Right lobe of liver (tissue), 6 donors: ENCODE measurements around the gene LRRC9. TPM values are rescaled to one million over a fixed set of nuclear protein-coding genes. Genes with fewer than 3 reads are reported as not detected.
"Not testable (repeated sequence)": the region's sequence is repeated elsewhere in the genome, so short reads cannot be mapped to it uniquely, and the experiment has no call there.

ENCODE experiments used
- ATAC-seq, 4 donors: fragments of 200-7000 bp; cut with Tn5 transposase; one replicate each; pipeline ENCODE4 v1.9.1; 2020; ENCODE audit warnings: mild to moderate bottlenecking in 4 of 4, moderate library complexity in 4 of 4
- DNase-seq, 3 donors: peaks; one replicate each; pipeline ENCODE4 v3.0.0-alpha.2; 2020
- H3K27ac ChIP-seq, 3 donors: fragments of 200-600 bp; one replicate each; pipeline ENCODE4 v1.8.0; 2022
- H3K27me3 ChIP-seq, 2 donors: fragments of 200-600 bp; one replicate each; pipeline ENCODE4 v1.8.0; 2022
- H3K36me3 ChIP-seq, 4 donors: fragments of 200-600 bp; sonication (generic) in 1 of 4; one replicate each; pipeline versions ENCODE4 v1.5.1 to v1.8.0; 2017 to 2022; ENCODE audit warnings: control low read depth in 1 of 4
- H3K4me1 ChIP-seq, 4 donors: fragments of 200-600 bp; sonication (generic) in 1 of 4; one replicate each; pipeline versions ENCODE4 v1.5.1 to v1.8.0; 2017 to 2022; ENCODE audit warnings: control low read depth in 1 of 4
- H3K4me3 ChIP-seq, 3 donors: fragments of 200-600 bp; one replicate each; pipeline ENCODE4 v1.8.0; 2022
- H3K9me3 ChIP-seq, 4 donors: fragments of 200-600 bp; sonication (generic) in 1 of 4; one replicate each; pipeline versions ENCODE4 v1.5.1 to v1.8.0; 2017 to 2022; ENCODE audit warnings: control low read depth in 1 of 4
- POLR2A ChIP-seq: fragments of 450-650 bp; IDR thresholded peaks from one replicate; pipeline ENCODE4 v1.6.1; 2017; ENCODE audit warnings: antibody characterized with exemption, mild to moderate bottlenecking
- WGBS: methylation state at CpG from one replicate; pipeline ENCODE4 v1.1.6; 2018; ENCODE audit warnings: low coverage, low lambda C conversion rate; ENCODE audit not compliant: insufficient coverage; ENCODE audit errors: missing lambda C conversion rate; 5-methylcytosine and 5-hydroxymethylcytosine counted together
- intact Hi-C, 2 donors: fragments of 100-400 bp; cut with DNase I; formaldehyde crosslinking; loops; one replicate each; pipeline versions ENCODE4 v1.11.2 to v1.14.1; 2022
- total RNA-seq, 6 experiments: library from RNA; depleted of rRNA in 2 of 6; stranded (reverse); fragments of >200 nt in 2 of 6; fragmentation: NEBNext Ultra II Directional in 3 of 6; extraction: Animal tissue kit (Norgen Biotek cat#: 25700) in 3 of 6; gene quantifications; one replicate each; pipeline versions ENCODE4 v1.1.0 to v1.2.4, GENCODE V29; 2016 to 2023
- TF ChIP-seq, protein P1 (sequence below), 4 donors: fragments of 200-600 bp in 3 of 4; fragments of 450-650 bp in 1 of 4; IDR thresholded peaks; one replicate each; pipeline versions ENCODE4 v1.5.1 to v1.8.0; 2016 to 2022; ENCODE audit warnings: antibody characterized with exemption in 4 of 4, mild to moderate bottlenecking in 2 of 4
- donor health status: DM: no; HTN: yes; CAD: no.
- donor health status: DM: no; HTN: no; CAD: no.
- donor health status: DM: no; HTN: no; CAD: no.
- donor health status: DM: no; HTN: yes; CAD: no.
- donor health status: DM: no; HTN: yes; CAD: no.

LRRC9 gene
- total RNA-seq, 6 experiments from 2014 or later: 0.15 TPM; not detected in 5

DNA sequence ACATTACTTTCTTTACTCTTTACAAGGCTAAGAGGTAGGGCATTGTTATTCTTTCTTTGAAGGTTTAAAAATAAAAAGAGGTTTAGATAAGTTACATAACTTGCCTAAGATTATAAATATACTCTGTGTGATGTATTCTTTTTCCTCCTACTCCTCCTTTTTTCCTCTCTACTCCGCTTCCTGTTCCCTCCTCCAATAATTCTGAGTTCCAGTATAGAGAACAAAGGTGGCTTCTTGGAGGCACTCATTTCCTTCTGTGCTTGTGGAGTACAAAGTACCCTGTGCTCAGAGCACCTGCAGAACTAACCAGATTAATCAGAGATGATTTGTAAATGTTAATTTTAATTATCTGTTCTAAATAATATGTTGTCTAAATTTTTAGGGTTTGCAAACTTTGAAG lies 11.3 kb downstream of the LRRC9 start:
- no peak overlapping the region for H3K4me3 ChIP-seq
- H3K27me3 ChIP-seq: no peaks in the 10 kb centered on the region
- ATAC-seq: no peak
- no peaks in the 10 kb centered on the region for H3K4me1 ChIP-seq
- no peak overlapping the region for H3K27ac ChIP-seq
- TF ChIP-seq, protein P1, sequence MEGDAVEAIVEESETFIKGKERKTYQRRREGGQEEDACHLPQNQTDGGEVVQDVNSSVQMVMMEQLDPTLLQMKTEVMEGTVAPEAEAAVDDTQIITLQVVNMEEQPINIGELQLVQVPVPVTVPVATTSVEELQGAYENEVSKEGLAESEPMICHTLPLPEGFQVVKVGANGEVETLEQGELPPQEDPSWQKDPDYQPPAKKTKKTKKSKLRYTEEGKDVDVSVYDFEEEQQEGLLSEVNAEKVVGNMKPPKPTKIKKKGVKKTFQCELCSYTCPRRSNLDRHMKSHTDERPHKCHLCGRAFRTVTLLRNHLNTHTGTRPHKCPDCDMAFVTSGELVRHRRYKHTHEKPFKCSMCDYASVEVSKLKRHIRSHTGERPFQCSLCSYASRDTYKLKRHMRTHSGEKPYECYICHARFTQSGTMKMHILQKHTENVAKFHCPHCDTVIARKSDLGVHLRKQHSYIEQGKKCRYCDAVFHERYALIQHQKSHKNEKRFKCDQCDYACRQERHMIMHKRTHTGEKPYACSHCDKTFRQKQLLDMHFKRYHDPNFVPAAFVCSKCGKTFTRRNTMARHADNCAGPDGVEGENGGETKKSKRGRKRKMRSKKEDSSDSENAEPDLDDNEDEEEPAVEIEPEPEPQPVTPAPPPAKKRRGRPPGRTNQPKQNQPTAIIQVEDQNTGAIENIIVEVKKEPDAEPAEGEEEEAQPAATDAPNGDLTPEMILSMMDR (IDR thresholded peaks at IDR 0.05): no peak
- no peak for TF ChIP-seq POLR2A
- intact Hi-C loops: no loop called here
- no peaks in the 10 kb centered on the region for H3K9me3 ChIP-seq
- WGBS: 58% methylated on average over 1 of the region's 1 CpG
- DNase-seq: no peak
- H3K36me3 ChIP-seq: no peaks in the 10 kb centered on the region

DNA sequence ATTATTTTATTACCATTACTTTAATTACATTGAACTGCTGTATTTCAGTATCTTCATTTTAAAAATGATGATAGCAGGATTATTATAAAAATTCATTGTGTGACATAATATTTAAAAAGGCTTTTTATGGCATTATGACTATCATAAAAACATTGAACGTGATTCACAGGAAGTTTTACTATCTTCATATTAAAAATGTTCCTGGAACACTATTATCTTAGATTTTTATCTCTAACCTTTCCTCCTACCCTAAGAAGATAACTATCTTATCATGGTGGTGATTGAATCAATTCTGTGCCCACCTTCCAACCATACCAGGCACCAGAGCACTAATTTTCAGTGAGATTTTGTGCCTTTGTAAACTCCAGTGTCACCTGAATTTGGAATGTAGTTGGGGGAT lies 16.2 kb downstream of the LRRC9 start:
- intact Hi-C loops: no loop called here
- H3K27ac ChIP-seq: no peak overlapping the region
- H3K4me1 ChIP-seq: no peaks in the 10 kb centered on the region
- WGBS: 65% methylated on average over 1 of the region's 1 CpG
- no peaks in the 10 kb centered on the region for H3K27me3 ChIP-seq
- no peaks in the 10 kb centered on the region for H3K9me3 ChIP-seq
- no peak for ATAC-seq
- no peak for DNase-seq
- no peak for TF ChIP-seq POLR2A
- TF ChIP-seq, protein P1 (IDR thresholded peaks at IDR 0.05): no peak
- H3K4me3 ChIP-seq: no peak overlapping the region
- no peaks in the 10 kb centered on the region for H3K36me3 ChIP-seq

DNA sequence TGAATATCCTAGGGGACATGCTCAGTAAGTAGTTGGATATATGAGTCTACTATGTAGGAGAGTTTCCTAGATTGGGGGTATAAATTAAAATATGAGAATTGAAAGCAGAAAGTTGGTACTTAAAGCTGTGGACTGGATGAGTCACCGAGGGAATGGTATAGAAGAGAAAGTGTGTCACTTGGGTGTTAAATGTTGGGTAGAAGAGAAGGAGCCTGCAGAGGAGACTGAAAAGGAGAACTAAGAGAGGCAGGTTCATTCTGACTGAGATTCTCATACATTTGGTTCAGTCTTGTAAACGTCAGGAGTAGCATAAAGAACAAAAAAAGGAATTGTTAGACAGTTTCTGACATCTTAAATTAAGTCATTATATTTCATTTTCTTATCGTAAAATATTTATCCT lies 19.9 kb downstream of the LRRC9 start:
- DNase-seq (no peak), ATAC-seq (no peak)
- no peak overlapping the region for H3K4me3 ChIP-seq
- intact Hi-C loops: no loop called here
- no peak overlapping the region for H3K27ac ChIP-seq
- no peaks in the 10 kb centered on the region for H3K27me3 ChIP-seq
- H3K9me3 ChIP-seq: no peaks in the 10 kb centered on the region
- H3K4me1 ChIP-seq: no peaks in the 10 kb centered on the region
- TF ChIP-seq POLR2A: no peak
- TF ChIP-seq, protein P1 (IDR thresholded peaks at IDR 0.05): no peak
- no peaks in the 10 kb centered on the region for H3K36me3 ChIP-seq
- 62% methylated on average over 3 of the region's 3 CpGs for WGBS

DNA sequence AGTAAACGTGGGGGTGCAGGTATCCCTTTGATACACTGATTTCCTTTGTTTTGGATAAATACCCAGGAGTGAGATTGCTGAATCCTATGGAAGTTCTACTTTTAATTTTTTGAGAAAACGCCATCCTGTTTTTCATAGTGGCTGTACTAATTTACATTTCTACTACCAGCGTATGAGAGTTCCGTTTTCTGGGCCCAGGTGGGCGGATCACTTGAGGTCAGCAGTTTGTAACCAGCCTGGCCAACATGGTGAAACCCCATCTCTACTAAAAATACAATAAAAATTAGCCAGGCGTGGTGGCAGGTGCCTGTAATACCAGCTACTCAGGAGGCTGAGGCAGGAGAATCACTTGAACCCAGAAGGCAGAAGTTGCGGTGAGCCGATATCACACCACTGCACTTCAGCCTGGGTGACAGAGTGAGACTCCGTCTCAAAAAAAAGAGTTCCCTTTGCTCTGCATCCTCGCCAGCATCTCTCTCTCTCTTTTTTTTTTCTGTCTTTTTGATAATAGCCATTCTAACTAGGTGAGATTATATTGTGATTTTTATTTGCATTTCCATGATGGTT lies 22.4 kb downstream of the LRRC9 start:
- intact Hi-C loops, H3K36me3 ChIP-seq, H3K4me3 ChIP-seq, ATAC-seq, H3K27ac ChIP-seq, DNase-seq, H3K27me3 ChIP-seq, H3K4me1 ChIP-seq, H3K9me3 ChIP-seq: not testable (repeated sequence)
- WGBS: 84% methylated on average over 10 of the region's 10 CpGs

DNA sequence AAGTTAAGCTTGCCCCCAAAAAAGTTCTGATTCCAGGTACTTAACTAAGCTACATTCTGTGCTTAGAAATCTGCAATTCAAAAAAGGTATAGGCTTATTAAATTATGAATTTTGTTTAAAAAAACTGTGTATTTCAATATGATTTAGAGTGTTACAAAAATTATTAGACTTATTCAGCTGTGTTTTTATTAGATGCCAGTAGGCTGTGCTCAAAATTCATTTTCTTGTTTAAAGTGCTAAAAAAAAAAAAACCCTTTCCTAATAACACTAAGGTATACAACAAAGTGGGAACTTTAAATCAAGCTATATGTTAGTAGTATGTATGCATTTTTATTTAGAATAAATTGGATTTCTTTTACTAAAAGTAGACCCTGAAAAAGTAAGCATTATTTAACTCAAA lies 25.0 kb downstream of the LRRC9 start:
- DNase-seq (no peak), ATAC-seq (no peak)
- H3K4me3 ChIP-seq: no peak overlapping the region
- H3K4me1 ChIP-seq: no peaks in the 10 kb centered on the region
- no peaks in the 10 kb centered on the region for H3K9me3 ChIP-seq
- no peaks in the 10 kb centered on the region for H3K27me3 ChIP-seq
- TF ChIP-seq, protein P1 (IDR thresholded peaks at IDR 0.05): no peak
- TF ChIP-seq POLR2A: no peak
- H3K27ac ChIP-seq: no peak overlapping the region
- intact Hi-C loops: no loop called here
- H3K36me3 ChIP-seq: no peaks in the 10 kb centered on the region

DNA sequence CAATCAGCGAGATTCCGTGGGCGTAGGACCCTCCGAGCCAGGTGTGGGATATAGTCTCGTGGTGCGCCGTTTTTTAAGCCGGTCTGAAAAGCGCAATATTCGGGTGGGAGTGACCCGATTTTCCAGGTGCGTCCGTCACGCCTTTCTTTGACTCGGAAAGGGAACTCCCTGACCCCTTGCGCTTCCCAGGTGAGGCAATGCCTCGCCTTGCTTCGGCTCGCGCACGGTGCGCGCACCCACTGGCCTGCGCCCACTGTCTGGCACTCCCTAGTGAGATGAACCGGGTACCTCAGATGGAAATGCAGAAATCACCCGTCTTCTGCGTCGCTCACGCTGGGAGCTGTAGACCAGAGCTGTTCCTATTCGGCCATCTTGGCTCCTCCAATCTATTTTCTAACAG lies 32.2 kb downstream of the LRRC9 start:
- H3K9me3 ChIP-seq, H3K36me3 ChIP-seq, H3K27ac ChIP-seq, H3K27me3 ChIP-seq, H3K4me1 ChIP-seq, DNase-seq, ATAC-seq, intact Hi-C loops, H3K4me3 ChIP-seq: not testable (repeated sequence)
- WGBS: 95% methylated on average over 7 of the region's 30 CpGs

DNA sequence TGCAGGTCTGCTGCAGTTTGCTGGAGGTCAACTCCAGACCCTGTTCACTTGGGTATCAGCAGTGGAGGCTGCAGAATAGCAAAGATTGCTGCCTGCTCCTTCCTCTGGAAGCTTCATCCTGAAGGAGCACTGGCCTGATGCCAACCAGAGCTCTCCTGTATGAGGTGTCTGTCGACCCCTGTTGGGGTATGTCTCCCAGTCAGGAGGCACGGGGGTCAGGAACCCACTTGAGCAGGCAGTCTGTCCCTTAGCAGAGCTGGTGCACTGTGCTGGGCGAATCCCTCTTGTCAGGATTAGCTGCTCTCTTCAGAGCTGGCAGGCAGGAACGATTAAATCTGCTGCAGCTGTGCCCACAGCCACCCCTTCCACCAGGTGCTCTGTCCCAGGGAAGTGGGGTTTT lies 37.9 kb downstream of the LRRC9 start:
- H3K4me3 ChIP-seq, ATAC-seq, intact Hi-C loops, H3K36me3 ChIP-seq, H3K27ac ChIP-seq, H3K4me1 ChIP-seq, DNase-seq, H3K27me3 ChIP-seq, H3K9me3 ChIP-seq: not testable (repeated sequence)
- no CpG with 5 or more reads among the region's 4 CpGs for WGBS
